Stimulated activated CD8-positive, alpha-beta memory T cell treated with anti-CD3 and anti-CD28 coated beads, Interleukin-2, amount 100 ng/mL, for 1 hour (primary cell): ENCODE results near the gene SOBP.

Source experiments
- DNase-seq, 2 donors: peaks; one replicate each; pipeline ENCODE4 v3.0.0-alpha.2; 2020; ENCODE audit warnings: low read depth in 2 of 2

Gene SOBP

GRCh38 chr6:107523054-107523791 is 33.3 kb downstream of the SOBP start:
- DNase-seq = no peak

- no peak for DNase-seq
These were observed 33.9 kb downstream of the SOBP start for GRCh38 chr6:107523794-107524193.

- no peak for DNase-seq
These were observed 34.7 kb downstream of the SOBP start for GRCh38 chr6:107524626-107525025.

GRCh38 chr6:107531868-107532267 is 42.0 kb downstream of the SOBP start:
- no peak for DNase-seq

GRCh38 chr6:107532706-107533105 is 42.8 kb downstream of the SOBP start:
- DNase-seq = no peak

GRCh38 chr6:107533415-107534059 is 43.6 kb downstream of the SOBP start:
- DNase-seq = no peak

- no peak for DNase-seq
These were observed 44.7 kb downstream of the SOBP start for GRCh38 chr6:107534571-107535141.

- DNase-seq = no peak
These were observed 45.7 kb downstream of the SOBP start for GRCh38 chr6:107535626-107536025.

GRCh38 chr6:107536180-107536961 is 46.5 kb downstream of the SOBP start:
- no peak for DNase-seq

- DNase-seq = no peak
These were observed 47.6 kb downstream of the SOBP start for GRCh38 chr6:107537559-107537958.

- no peak for DNase-seq
These were observed 49.0 kb downstream of the SOBP start for GRCh38 chr6:107538856-107539387.

GRCh38 chr6:107539409-107539808 is 49.5 kb downstream of the SOBP start:
- no peak for DNase-seq

- DNase-seq = no peak
These were observed 50.0 kb downstream of the SOBP start for GRCh38 chr6:107539849-107540464.

- DNase-seq = no peak
These were observed 50.5 kb downstream of the SOBP start for GRCh38 chr6:107540465-107540857.

- DNase-seq = no peak
These were observed 52.3 kb downstream of the SOBP start for GRCh38 chr6:107542192-107542668.

GRCh38 chr6:107543088-107543487 is 53.2 kb downstream of the SOBP start:
- no peak for DNase-seq

GRCh38 chr6:107543567-107543966 is 53.6 kb downstream of the SOBP start:
- DNase-seq = no peak

GRCh38 chr6:107545763-107546162 is 55.8 kb downstream of the SOBP start:
- DNase-seq = no peak

GRCh38 chr6:107546691-107547450 is 57.0 kb downstream of the SOBP start:
- DNase-seq = no peak

GRCh38 chr6:107547451-107547840 is 57.5 kb downstream of the SOBP start:
- no peak for DNase-seq
